A549 (cell line): ENCODE measurements around the gene PCDH1. TPM values are rescaled to one million over a fixed set of nuclear protein-coding genes. Genes with fewer than 3 reads are reported as not detected.

Experiments
- ATAC-seq, 2 experiments: fragments of 200-7000 bp in 1 of 2; fragments of >200 bp in 1 of 2; cut with Nextera tagmentation in 1 of 2; cut with Tn5 transposase in 1 of 2; 3 replicates each; pipeline versions ENCODE4 v1.8.0 to v1.9.1; 2018 to 2020; ENCODE audit warnings: mild to moderate bottlenecking in 1 of 2, moderate library complexity in 1 of 2
- CTCF ChIA-PET: fragments of 300-600 bp; sonication (Branson Sonifier 250); formaldehyde crosslinking; extraction: SDS; loops from one replicate; lab custom pipeline; 2021; ENCODE audit warnings: antibody characterized with exemption, inconsistent platforms; lab: Yijun Ruan, JAX
- POLR2A ChIA-PET: fragments of 350-600 bp; formaldehyde crosslinking; extraction: SDS; loops from one replicate; lab custom pipeline; 2021; ENCODE audit warnings: antibody characterized with exemption, inconsistent platforms; lab: Yijun Ruan, JAX
- DNase-seq, 2 experiments: peaks; one replicate each; pipeline versions ENCODE4 v3.0.0 to v3.0.0-alpha.2; 2011 to 2016; ENCODE audit warnings: low read depth in 1 of 2, low spot score in 1 of 2
- FAIRE-seq: peaks from 2 replicates; lab custom pipeline; 2011; peaks lifted over from hg19 to GRCh38; lab: Jason Lieb, UNC
- H3K27ac ChIP-seq, 2 experiments: fragments of >200 bp; sonication (Bioruptor Twin); formaldehyde crosslinking; 3 replicates each; pipeline ENCODE4 v1.5.1; 2016 to 2017
- H3K4me1 ChIP-seq: fragments of >200 bp; sonication (Bioruptor Twin); formaldehyde crosslinking; 3 replicates; pipeline ENCODE4 v1.6.1; 2016
- H3K4me2 ChIP-seq: fragments of >200 bp; sonication (Bioruptor Twin); formaldehyde crosslinking; 3 replicates; pipeline ENCODE4 v1.6.1; 2016
- H3K4me3 ChIP-seq: fragments of >200 bp; sonication (Bioruptor Twin); formaldehyde crosslinking; 3 replicates; pipeline ENCODE4 v1.5.1; 2016
- H3K9me3 ChIP-seq: fragments of >200 bp; sonication (Bioruptor Twin); formaldehyde crosslinking; 3 replicates; pipeline ENCODE4 v1.6.1; 2016
- BCL3 ChIP-seq: fragments of >200 bp; sonication (Bioruptor Twin); formaldehyde crosslinking; IDR thresholded peaks from 3 replicates; pipeline ENCODE4 v1.6.1; 2016
- CEBPB ChIP-seq, 2 experiments: fragments of >200 bp in 1 of 2; sonication (Bioruptor Twin) in 1 of 2; formaldehyde crosslinking in 1 of 2; IDR thresholded peaks; 2 replicates each; pipeline ENCODE4 v1.6.1; 2012 to 2016
- ELK1 ChIP-seq: fragments of 150-350 bp; IDR thresholded peaks from 2 replicates; pipeline ENCODE4 v1.6.1; 2014; ENCODE audit warnings: low read depth, mild to moderate bottlenecking, low read length
- FOXS1 ChIP-seq: fragments of 250-450 bp; sonication (Bioruptor Pico); IDR thresholded peaks from 2 replicates; pipeline ENCODE4 v1.5.0; 2020; ENCODE audit warnings: mild to moderate bottlenecking, moderate library complexity
- HOXA7 ChIP-seq: fragments of 250-450 bp; sonication (Bioruptor Pico); IDR thresholded peaks from 2 replicates; pipeline ENCODE4 v1.5.0; 2020; ENCODE audit warnings: mild to moderate bottlenecking, moderate library complexity
- KDM1A ChIP-seq: fragments of 200-600 bp; sonication (generic); IDR thresholded peaks from 2 replicates; pipeline ENCODE4 v1.6.1; 2016; ENCODE audit warnings: low read depth, mild to moderate bottlenecking
- KDM5A ChIP-seq: fragments of 200-600 bp; sonication (generic); IDR thresholded peaks from 2 replicates; pipeline ENCODE4 v1.6.1; 2016; ENCODE audit warnings: antibody characterized with exemption, mild to moderate bottlenecking
- MAFK ChIP-seq: fragments of 450-650 bp; IDR thresholded peaks from 2 replicates; pipeline ENCODE4 v1.6.1; 2014; ENCODE audit not compliant: partially characterized antibody
- MAX ChIP-seq: IDR thresholded peaks from 2 replicates; pipeline ENCODE4 v1.6.1; 2012
- MAZ ChIP-seq: fragments of 150-350 bp; IDR thresholded peaks from 2 replicates; pipeline ENCODE4 v1.6.1; 2014; ENCODE audit warnings: antibody characterized with exemption, low read depth, low read length, borderline replicate concordance
- NFE2L2 ChIP-seq: fragments of 150-350 bp; conservative IDR thresholded peaks from 2 replicates; pipeline ENCODE4 v1.6.1; 2014; ENCODE audit warnings: low read length
- NPAS2 ChIP-seq: fragments of 250-450 bp; sonication (Bioruptor Pico); IDR thresholded peaks from 2 replicates; pipeline ENCODE4 v1.8.0; 2022; ENCODE audit warnings: mild to moderate bottlenecking, moderate library complexity, borderline replicate concordance
- PHF8 ChIP-seq: fragments of 200-600 bp; sonication (generic); IDR thresholded peaks from 2 replicates; pipeline ENCODE4 v1.6.1; 2016; ENCODE audit warnings: low read depth, mild to moderate bottlenecking, antibody characterized with exemption, moderate library complexity, borderline replicate concordance
- REST ChIP-seq: fragments of 200-600 bp; sonication (generic); IDR thresholded peaks from 2 replicates; pipeline ENCODE4 v1.6.1; 2016; ENCODE audit warnings: antibody characterized with exemption, mild to moderate bottlenecking, moderate library complexity
- TP53 ChIP-seq: fragments of 250-450 bp; sonication (Bioruptor Pico); IDR thresholded peaks from 2 replicates; pipeline ENCODE4 v1.5.0; 2021; ENCODE audit warnings: mild to moderate bottlenecking, moderate library complexity
- ZSCAN20 ChIP-seq: fragments of 250-450 bp; sonication (Bioruptor Pico); IDR thresholded peaks from 2 replicates; pipeline ENCODE4 v1.8.0; 2022; ENCODE audit warnings: mild to moderate bottlenecking, moderate library complexity
- WGBS: methylation state at CpG from one replicate; pipeline ENCODE4 v1.1.6; 2017; ENCODE audit errors: missing lambda C conversion rate; 5-methylcytosine and 5-hydroxymethylcytosine counted together
- polyA plus RNA-seq, 4 experiments: library from polyadenylated mRNA; depleted of rRNA in 3 of 4; stranded (reverse); fragments of >200 nt; fragmentation: RNase III in 1 of 4; extraction: RNeasy Plus Mini Kit Qiagen cat#74134 plus additional on column Dnase treatment in 1 of 4; gene quantifications; 2 replicates in 3 of 4; 3 replicates in 1 of 4; pipeline ENCODE4 v1.2.3, GENCODE V29; 2011 to 2017

The PCDH1 gene
- polyA plus RNA-seq, 2 of the 4 experiments (the other 2 are of a cell fraction), result 0.41 to 2.9 TPM

GRCh38 chr5:141834331-141834730, 43.9 kb downstream of the PCDH1 start:
- DNase-seq (no peak), ATAC-seq (no peak), FAIRE-seq (no peak)
- H3K27ac ChIP-seq, result no peak overlapping the region
- ChIA-PET CTCF (interaction anchor here (0.6 to 6.5 kb wide), 4 partner anchors 9 to 899 kb away, joined by 3 to 26 read pairs (median 3); partner anchors contain the start of gene PCDH1), POLR2A (no interaction called here)
- no peak overlapping the region for H3K4me3 ChIP-seq
- H3K4me1 ChIP-seq, result no peaks in the 10 kb centered on the region
- no peaks in the 10 kb centered on the region for H3K9me3 ChIP-seq
- TF ChIP-seq MAZ, result no peak
- no peak for TF ChIP-seq PHF8
- peak; percentile 49; the same call in 1 of the 2 replicates for TF ChIP-seq REST
- TF ChIP-seq BCL3, result no peak
- TF ChIP-seq FOXS1 (CRISPR knock-in tag), result no peak
- no peak for TF ChIP-seq HOXA7 (CRISPR knock-in tag)
- H3K4me2 ChIP-seq, result no peak overlapping the region
- WGBS, result 56% methylated on average over 2 of the region's 2 CpGs

- Histone ChIP-seq H3K4me2 (no peak overlapping the region), H3K9me3 (no peaks in the 10 kb centered on the region), H3K27ac (no peak overlapping the region), H3K4me3 (no peak overlapping the region), H3K4me1 (no peaks in the 10 kb centered on the region)
- POLR2A ChIA-PET, result no interaction called here
- ATAC-seq (no peak), DNase-seq (peak in 1 of 2 experiments; percentile 29), FAIRE-seq (no peak)
- TF ChIP-seq CEBPB (IDR thresholded peaks at IDR 0.05) (no peak), MAX (no peak), BCL3 (no peak), PHF8 (no peak), ZSCAN20 (no peak), KDM1A (no peak), MAZ (no peak), MAFK (no peak), NFE2L2 (no peak), KDM5A (no peak), ELK1 (no peak)
- CTCF ChIA-PET, result interaction anchor here (0.9 to 3.4 kb wide), 5 partner anchors 17 to 185 kb away, joined by 3 to 12 read pairs (median 4); partner anchors contain the start of gene PCDH1
- WGBS, result 70% methylated on average over 4 of the region's 4 CpGs
Measured at GRCh38 chr5:141832131-141832530, 46.1 kb downstream of the PCDH1 start.

GRCh38 chr5:141828162-141828561, 50.0 kb downstream of the PCDH1 start:
- Histone ChIP-seq H3K4me3 (no peak overlapping the region), H3K27ac (no peak overlapping the region), H3K4me2 (no peak overlapping the region), H3K4me1 (no peaks in the 10 kb centered on the region), H3K9me3 (no peaks in the 10 kb centered on the region)
- DNase-seq (no peak), FAIRE-seq (no peak), ATAC-seq (no peak)
- TF ChIP-seq TP53, result no peak
- no peak for TF ChIP-seq NPAS2 (CRISPR knock-in tag)
- ChIA-PET POLR2A (no interaction called here), CTCF (interaction anchor here (1.2 to 2.4 kb wide), 5 partner anchors 11 to 133 kb away, joined by 3 to 11 read pairs (median 4); no protein-coding TSS in a partner anchor)
- WGBS, result 65% methylated on average over 4 of the region's 4 CpGs
